GM12878 (cell line): ENCODE data around the gene CAV1. TPM values are rescaled to one million over a fixed set of nuclear protein-coding genes. Genes with fewer than 3 reads are reported as not detected.

Experiments
- ATAC-seq: fragments of 200-7000 bp; cut with Tn5 transposase; 3 replicates; pipeline ENCODE4 v1.9.1; 2020; ENCODE audit warnings: mild to moderate bottlenecking, moderate library complexity
- BruUV-seq: library from RNA; stranded (reverse); fragments of 400-500 nt; replicated peaks from 2 replicates; lab custom pipeline; 2021; lab: Mats Ljungman, UMichigan
- CTCF ChIA-PET: fragments of 300-600 bp; sonication (Branson Sonifier 250); formaldehyde crosslinking; extraction: SDS; loops from one replicate; lab custom pipeline; 2021; ENCODE audit warnings: inconsistent platforms; lab: Yijun Ruan, JAX
- POLR2A ChIA-PET: fragments of 350-600 bp; formaldehyde crosslinking; extraction: SDS; loops from one replicate; lab custom pipeline; 2021; ENCODE audit warnings: inconsistent platforms; lab: Charles Lee
- RAD21 ChIA-PET: fragments of 300-600 bp; sonication (Branson Sonifier 250); formaldehyde crosslinking; loops from one replicate; lab custom pipeline; 2023; ENCODE audit warnings: antibody characterized with exemption; ENCODE audit not compliant: unreplicated experiment; lab: Charles Lee
- SMC1A ChIA-PET: fragments of 300-600 bp; sonication (Branson Sonifier 250); formaldehyde crosslinking; loops from one replicate; lab custom pipeline; 2023; ENCODE audit not compliant: unreplicated experiment, uncharacterized antibody; lab: Charles Lee
- DNase-seq: peaks from one replicate; pipeline ENCODE4 v3.0.0-alpha.2; 2011; ENCODE audit warnings: low read depth, low spot score
- FAIRE-seq: peaks from 3 replicates; lab custom pipeline; 2011; peaks lifted over from hg19 to GRCh38; lab: Jason Lieb, UNC
- H2AFZ ChIP-seq: 2 replicates; pipeline ENCODE4 v1.6.0; 2011; ENCODE audit warnings: low read depth, low read length, control low read depth; ENCODE audit not compliant: control insufficient read depth
- H3K27ac ChIP-seq: 2 replicates; pipeline ENCODE4 v1.5.1; 2011; ENCODE audit warnings: control low read depth; ENCODE audit not compliant: control insufficient read depth, insufficient read depth
- H3K27me3 ChIP-seq, 2 experiments: replicated peaks in 1 of 2; 2 replicates each; pipeline versions ENCODE4 v1.6.0 to v1.6.1; 2011; ENCODE audit warnings: low read length in 1 of 2; ENCODE audit not compliant: control insufficient read depth in 2 of 2, insufficient read depth in 2 of 2
- H3K36me3 ChIP-seq, 2 experiments: 2 replicates each; pipeline ENCODE4 v1.5.1; 2011; ENCODE audit warnings: low read length in 1 of 2; ENCODE audit not compliant: control insufficient read depth in 2 of 2, insufficient read depth in 2 of 2
- H3K4me1 ChIP-seq: 2 replicates; pipeline ENCODE4 v1.6.1; 2011; ENCODE audit warnings: mild to moderate bottlenecking, low read length, moderate library complexity, mixed read lengths; ENCODE audit not compliant: control insufficient read depth, insufficient read depth
- H3K4me2 ChIP-seq: 2 replicates; pipeline ENCODE4 v1.6.0; 2011; ENCODE audit warnings: control low read depth; ENCODE audit not compliant: control insufficient read depth, insufficient read depth
- H3K4me3 ChIP-seq: fragments of 200-600 bp; sonication (generic); 2 replicates; pipeline ENCODE4 v1.5.1; 2016
- H3K79me2 ChIP-seq: 2 replicates; pipeline ENCODE4 v1.6.0; 2011; ENCODE audit warnings: low read length; ENCODE audit not compliant: control insufficient read depth, insufficient read depth
- H3K9ac ChIP-seq: 2 replicates; pipeline ENCODE4 v1.8.0; 2011; ENCODE audit warnings: low read length, control low read depth, mixed read lengths; ENCODE audit not compliant: control insufficient read depth, insufficient read depth
- H3K9me3 ChIP-seq: replicated peaks from 3 replicates; pipeline ENCODE4 v1.5.1; 2011; ENCODE audit warnings: mild to moderate bottlenecking, low read length; ENCODE audit not compliant: control insufficient read depth, insufficient read depth
- H4K20me1 ChIP-seq: 2 replicates; pipeline ENCODE4 v1.6.0; 2011; ENCODE audit not compliant: control insufficient read depth, insufficient read depth
- ATF2 ChIP-seq: IDR thresholded peaks from 2 replicates; pipeline ENCODE4 v1.6.1; 2012; ENCODE audit warnings: low read length, inconsistent platforms
- BCL11A ChIP-seq: IDR thresholded peaks from 2 replicates; pipeline ENCODE4 v1.6.1; 2011; ENCODE audit warnings: low read depth, low read length
- HDAC2 ChIP-seq: fragments of 200-600 bp; sonication (generic); IDR thresholded peaks from 2 replicates; pipeline ENCODE4 v1.6.1; 2017
- HDAC6 ChIP-seq: fragments of 200-600 bp; sonication (generic); IDR thresholded peaks from one replicate; pipeline ENCODE4 v1.8.0; 2017; ENCODE audit warnings: antibody characterized with exemption; ENCODE audit not compliant: unreplicated experiment
- KAT2A ChIP-seq: conservative IDR thresholded peaks from 2 replicates; pipeline ENCODE4 v1.6.1; 2011; ENCODE audit warnings: low read depth, low read length; ENCODE audit not compliant: control insufficient read depth
- LARP7 ChIP-seq: fragments of 450-650 bp; IDR thresholded peaks from 2 replicates; pipeline ENCODE4 v1.6.1; 2017; ENCODE audit warnings: mild to moderate bottlenecking
- MTA2 ChIP-seq: fragments of 450-650 bp; IDR thresholded peaks from 2 replicates; pipeline ENCODE4 v1.6.1; 2016; ENCODE audit warnings: low read depth, mild to moderate bottlenecking, moderate library complexity
- NFYB ChIP-seq: IDR thresholded peaks from 2 replicates; pipeline ENCODE4 v1.6.1; 2011; ENCODE audit warnings: low read depth, mild to moderate bottlenecking, low read length, improper control_type of control experiment, moderate library complexity; ENCODE audit not compliant: insufficient read depth
- NR2F1 ChIP-seq: fragments of 450-650 bp; conservative IDR thresholded peaks from 2 replicates; pipeline ENCODE4 v1.6.1; 2017; ENCODE audit warnings: mild to moderate bottlenecking
- RBBP5 ChIP-seq: fragments of 200-600 bp; sonication (generic); conservative IDR thresholded peaks from 2 replicates; pipeline ENCODE4 v1.6.1; 2016
- RELA ChIP-seq: fragments of 450-650 bp; IDR thresholded peaks from 2 replicates; pipeline ENCODE4 v1.8.0; 2014; ENCODE audit warnings: borderline replicate concordance; ENCODE audit not compliant: partially characterized antibody
- RUNX3 ChIP-seq: IDR thresholded peaks from 2 replicates; pipeline ENCODE4 v1.6.1; 2012; ENCODE audit warnings: low read length, inconsistent platforms
- STAT3 ChIP-seq: IDR thresholded peaks from 2 replicates; pipeline ENCODE4 v1.6.1; 2011; ENCODE audit warnings: low read depth, low read length, improper control_type of control experiment
- ZBED1 ChIP-seq: IDR thresholded peaks from 2 replicates; pipeline ENCODE4 v1.6.1; 2016; ENCODE audit warnings: borderline replicate concordance
- WGBS: methylation state at CpG from one replicate; pipeline ENCODE4 v1.1.6; 2016; ENCODE audit warnings: low lambda C conversion rate; ENCODE audit not compliant: insufficient replicate concordance, insufficient coverage; ENCODE audit errors: missing lambda C conversion rate; 5-methylcytosine and 5-hydroxymethylcytosine counted together
- in situ Hi-C: fragments of 300-500 bp; cut with MboI; formaldehyde crosslinking; loops from 9 replicates; pipeline ENCODE4 v1.14.3; 2018; ENCODE audit warnings: mixed read lengths
- intact Hi-C: fragments of 100-400 bp; cut with micrococcal nuclease; formaldehyde crosslinking; loops from one replicate; pipeline ENCODE4 v1.14.2; 2022; ENCODE audit not compliant: unreplicated experiment
- polyA plus RNA-seq, 11 experiments: library from polyadenylated mRNA; depleted of rRNA in 4 of 11; unstranded in 6 of 11; stranded (reverse) in 5 of 11; fragments of >200 nt; fragmentation: Nextera tagmentation in 4 of 11; fragmentation: Illumina TruSeq in 1 of 11; extraction: Ambion mirVana in 4 of 11; extraction: Trizol in 1 of 11; gene quantifications; 1 replicate in 1 of 11; 2 replicates in 10 of 11; pipeline versions ENCODE4 v1.2.1 to v1.2.3, GENCODE V29; 2011 to 2016; ENCODE audit warnings: inconsistent platforms in 2 of 11, missing spikeins in 2 of 11, low read depth in 1 of 11
- total RNA-seq, 4 experiments: library from RNA; depleted of rRNA in 3 of 4; stranded (reverse); fragments of >200 nt in 3 of 4; fragmentation: Illumina TruSeq in 1 of 4; extraction: Trizol in 1 of 4; gene quantifications; 2 replicates each; pipeline versions ENCODE4 v1.2.1 to v1.2.3, GENCODE V29; 2013 to 2021

CAV1 gene
- total and polyA plus RNA-seq, 10 of the 15 experiments (the other 5 are each of a cell fraction or from before 2014, with no cell fraction given), result 0.45 to 26.5 (median 2.0) TPM

DNA sequence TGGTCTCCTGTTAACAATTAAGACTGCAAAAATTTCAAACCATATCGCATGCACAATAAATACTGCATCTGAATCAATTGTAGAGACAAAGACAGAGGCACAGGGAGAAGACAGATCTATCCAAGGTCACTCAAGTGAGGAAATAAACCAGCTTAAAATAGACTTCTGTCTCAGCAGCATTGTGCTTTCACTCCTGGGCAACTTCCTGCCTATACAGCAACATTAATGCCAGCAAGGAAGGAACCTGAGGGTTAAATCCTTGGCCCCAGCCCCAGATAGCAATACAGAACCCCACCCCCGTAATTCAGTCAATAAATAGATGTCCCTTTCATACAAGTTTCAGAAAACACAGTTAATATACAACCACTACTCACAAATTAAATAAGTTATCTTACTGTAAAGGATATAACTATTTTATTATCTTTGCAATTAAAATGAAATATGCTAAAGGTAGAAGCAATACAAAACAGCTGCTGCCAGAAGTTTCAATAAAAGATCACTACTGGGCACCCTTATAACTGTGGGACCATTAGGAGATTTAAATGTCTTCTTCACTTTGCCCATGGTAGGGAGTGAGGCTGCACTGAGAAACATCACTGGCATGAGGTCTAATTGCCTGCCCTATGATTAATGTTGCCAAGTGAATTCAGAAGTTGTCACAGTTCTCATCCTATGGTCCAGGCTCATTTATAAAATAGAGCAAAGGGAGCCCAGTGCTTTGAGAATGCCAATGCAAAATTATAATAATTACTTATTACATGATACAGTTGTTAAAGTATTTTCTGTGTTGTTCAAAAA is 49.4 kb downstream of the CAV1 start:
- no peak for DNase-seq
- ATAC-seq, result peak; percentile 17
- BruUV-seq, result no TSS peak
- RAD21 ChIA-PET, result interaction anchor here (0.6 kb wide), 1 partner anchor 314 kb away, joined by 3 read pairs; no protein-coding TSS in a partner anchor
- SMC1A ChIA-PET, result interaction anchor here (1.0 to 1.7 kb wide), 4 partner anchors 8 to 22 kb away, joined by 3 to 6 read pairs (median 4); no protein-coding TSS in a partner anchor
- no peak for FAIRE-seq
- H3K36me3 ChIP-seq, result no peaks in the 10 kb centered on the region
- CTCF ChIA-PET, result interaction anchor here (1.0 to 5.7 kb wide), 5 partner anchors 12 to 48 kb away, joined by 3 to 35 read pairs (median 4); no protein-coding TSS in a partner anchor
- H3K4me2 ChIP-seq, result peak overlapping the region; percentile 1; the same call in 1 of the 2 replicates
- no peaks in the 10 kb centered on the region for H3K27me3 ChIP-seq
- H3K27ac ChIP-seq, result no peak overlapping the region
- H3K9ac ChIP-seq, result no peak overlapping the region
- TF ChIP-seq HDAC2, result no peak
- TF ChIP-seq RELA, result no peak
- TF ChIP-seq HDAC6, result no peak
- TF ChIP-seq, all 136 proteins: peak for 0
- WGBS, result 55% methylated on average over 2 of the region's 2 CpGs
- Histone ChIP-seq H2AFZ (peak overlapping the region; percentile 2; the same call in 1 of the 2 replicates), H3K4me1 (peaks cover 25% of the 10 kb centered on the region), H4K20me1 (no peaks in the 10 kb centered on the region), H3K79me2 (no peaks in the 10 kb centered on the region), H3K4me3 (no peak overlapping the region), H3K9me3 (no peaks in the 10 kb centered on the region)
- in situ Hi-C loops, result no loop called here
- POLR2A ChIA-PET, result no interaction called here
- intact Hi-C loops, result no loop called here

DNA sequence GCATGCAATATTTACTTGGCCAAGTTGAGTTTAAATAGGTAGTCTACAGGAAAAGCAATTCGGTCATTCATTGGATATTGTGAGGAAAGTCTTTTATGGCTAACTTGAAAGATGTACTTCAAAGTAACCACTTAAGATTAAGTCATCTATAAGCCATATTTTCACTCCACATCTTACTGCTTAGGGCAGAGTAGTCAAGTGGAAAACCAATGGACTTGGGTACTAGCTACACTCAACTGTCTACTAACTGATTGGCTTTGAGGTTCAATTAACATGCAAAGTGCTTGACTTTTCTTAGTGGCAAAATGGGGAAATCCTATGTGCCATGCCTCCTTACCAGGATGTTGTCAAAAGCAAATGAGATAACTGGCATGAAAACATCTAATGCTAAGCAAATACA is 51.0 kb downstream of the CAV1 start:
- no peak overlapping the region for H2AFZ ChIP-seq
- H3K79me2 ChIP-seq, result no peaks in the 10 kb centered on the region
- in situ Hi-C loops, result no loop called here
- no peaks in the 10 kb centered on the region for H4K20me1 ChIP-seq
- DNase-seq, result no peak
- ChIA-PET RAD21 (interaction anchor here (2.0 kb wide), 1 partner anchor 49 kb away, joined by 13 read pairs; no protein-coding TSS in a partner anchor), CTCF (interaction anchor here (0.7 to 5.7 kb wide), 6 partner anchors 12 to 65 kb away, joined by 4 to 35 read pairs (median 4); no protein-coding TSS in a partner anchor), POLR2A (no interaction called here), SMC1A (interaction anchor here (2.1 to 2.9 kb wide), 2 partner anchors 11 to 49 kb away, joined by 9 to 13 read pairs; no protein-coding TSS in a partner anchor)
- intact Hi-C loops, result loop anchor here (2.0 kb wide), 2 partner anchors 27 to 259 kb away; no protein-coding TSS in a partner anchor
- peak; percentile 59 for ATAC-seq
- H3K27me3 ChIP-seq, result no peaks in the 10 kb centered on the region
- H3K27ac ChIP-seq, result no peak overlapping the region
- TF ChIP-seq ATF2 (no peak), BCL11A (0 out of 2 replicates have a peak, but pooled peaks have one; percentile 18), RUNX3 (peak; percentile 42; the same call in 1 of the 2 replicates), NR2F1 (no peak), STAT3 (no peak), NFYB (0 out of 2 replicates have a peak, but pooled peaks have one; percentile 11), LARP7 (no peak), KAT2A (no peak), MTA2 (no peak), ZBED1 (no peak), RBBP5 (no peak)
- H3K9me3 ChIP-seq, result no peaks in the 10 kb centered on the region
- no peak overlapping the region for H3K4me2 ChIP-seq
- no TSS peak for BruUV-seq
- FAIRE-seq, result peak; percentile 59
- no peak overlapping the region for H3K9ac ChIP-seq
- no peak overlapping the region for H3K4me3 ChIP-seq
- WGBS, result 4% methylated on average over 1 of the region's 1 CpG
- no peaks in the 10 kb centered on the region for H3K36me3 ChIP-seq
- H3K4me1 ChIP-seq, result peaks cover 25% of the 10 kb centered on the region
